Measurements from ENCODE around the gene DAAM2.

- TF ChIP-seq CTCF (optimal IDR thresholded peaks at IDR 0.05 in 1 of 3, IDR thresholded peaks at IDR 0.05 in 1 of 3, conservative IDR thresholded peaks at IDR 0.05 in 1 of 3; ENCODE audit: extremely low read depth in 1 of 3, insufficient read depth in 2 of 3, low read length in 3 of 3) (no peak), EZH2 (IDR thresholded peaks at IDR 0.05; ENCODE audit: low read length) (no peak)
These were observed 84.7 kb downstream of the DAAM2 start for GRCh38 chr6:39876826-39877225.
